PC-3 (cell line): Measurements from ENCODE around the gene INPP5D.

ENCODE experiments used
- CTCF ChIP-seq: fragments of 300-600 bp; sonication (generic); conservative IDR thresholded peaks from 2 replicates; pipeline ENCODE4 v1.5.1; 2017; ENCODE audit warnings: antibody characterized with exemption, low read depth, mild to moderate bottlenecking, low read length
- EZH2 ChIP-seq: fragments of 300-600 bp; sonication (generic); IDR thresholded peaks from one replicate; pipeline ENCODE4 v1.6.1; 2017; ENCODE audit warnings: antibody characterized with exemption, mild to moderate bottlenecking, low read length; ENCODE audit not compliant: unreplicated experiment
- EZH2phosphoT487 ChIP-seq: fragments of 300-600 bp; sonication (generic); IDR thresholded peaks from 2 replicates; pipeline ENCODE4 v1.6.1; 2018; ENCODE audit warnings: mild to moderate bottlenecking, antibody characterized with exemption, low read length, borderline replicate concordance

- no peak for TF ChIP-seq CTCF
- no peak for TF ChIP-seq EZH2
- TF ChIP-seq EZH2phosphoT487, result no peak
Observed at GRCh38 chr2:233162770-233163169, 102.6 kb downstream of the INPP5D start.
